Caco-2 (cell line): ENCODE results near the gene LRTM1. TPM values are rescaled to one million over a fixed set of nuclear protein-coding genes. Genes with fewer than 3 reads are reported as not detected.

ENCODE experiments used
- BruUV-seq: library from RNA; stranded (reverse); fragments of 400-500 nt; replicated peaks from 2 replicates; lab custom pipeline; 2021; lab: Mats Ljungman, UMichigan
- CTCF ChIA-PET: fragments of 300-600 bp; sonication (Branson Sonifier 250); formaldehyde crosslinking; loops from one replicate; lab custom pipeline; 2022; ENCODE audit warnings: antibody characterized with exemption; lab: Charles Lee
- POLR2A ChIA-PET: fragments of 300-600 bp; sonication (Branson Sonifier 250); formaldehyde crosslinking; loops from one replicate; lab custom pipeline; 2022; ENCODE audit warnings: antibody characterized with exemption; lab: Charles Lee
- DNase-seq, 2 experiments: peaks; one replicate each; pipeline versions ENCODE4 v3.0.0 to v3.0.0-alpha.2; 2020 to 2022
- H3K27me3 ChIP-seq: replicated peaks from 2 replicates; pipeline ENCODE4 v1.6.0; 2011; ENCODE audit warnings: low read length; ENCODE audit not compliant: control insufficient read depth, insufficient read depth
- H3K36me3 ChIP-seq: 2 replicates; pipeline ENCODE4 v1.5.1; 2011; ENCODE audit warnings: low read length; ENCODE audit not compliant: control insufficient read depth, insufficient read depth
- H3K4me1 ChIP-seq: fragments of 250-450 bp; sonication (Bioruptor Pico); 2 replicates; pipeline ENCODE4 v1.5.1; 2020; ENCODE audit warnings: mild to moderate bottlenecking
- H3K4me3 ChIP-seq: 2 replicates; pipeline ENCODE4 v1.5.1; 2011; ENCODE audit warnings: low read depth, mild to moderate bottlenecking, control low read depth, low read length
- H3K9me3 ChIP-seq: fragments of 250-450 bp; sonication (Bioruptor Pico); 2 replicates; pipeline ENCODE4 v1.5.1; 2020; ENCODE audit warnings: mild to moderate bottlenecking, moderate library complexity
- H3K27ac Mint-ChIP-seq: one replicate; pipeline ENCODE4 v1.8.0; 2022; ENCODE audit warnings: mixed read lengths; ENCODE audit not compliant: unreplicated experiment
- H3K27me3 Mint-ChIP-seq: one replicate; pipeline ENCODE4 v1.8.0; 2022; ENCODE audit warnings: mixed read lengths; ENCODE audit not compliant: insufficient read depth, unreplicated experiment
- H3K36me3 Mint-ChIP-seq: one replicate; pipeline ENCODE4 v1.8.0; 2022; ENCODE audit warnings: mild to moderate bottlenecking, mixed read lengths; ENCODE audit not compliant: insufficient read depth, unreplicated experiment
- H3K4me1 Mint-ChIP-seq: one replicate; pipeline ENCODE4 v1.8.0; 2022; ENCODE audit warnings: low read depth, mixed read lengths; ENCODE audit not compliant: unreplicated experiment
- H3K4me3 Mint-ChIP-seq: one replicate; pipeline ENCODE4 v1.8.0; 2022; ENCODE audit warnings: mild to moderate bottlenecking, moderate library complexity, mixed read lengths; ENCODE audit not compliant: unreplicated experiment
- H3K9me3 Mint-ChIP-seq: one replicate; pipeline ENCODE4 v1.8.0; 2022; ENCODE audit warnings: mixed read lengths; ENCODE audit not compliant: unreplicated experiment
- CTCF ChIP-seq, 2 experiments: fragments of 200-600 bp in 1 of 2; IDR thresholded peaks; 1 replicate in 1 of 2; 2 replicates in 1 of 2; pipeline versions ENCODE4 v1.5.1 to v1.8.0; 2011 to 2022; ENCODE audit warnings: antibody characterized with exemption in 1 of 2, control low read depth in 1 of 2, inconsistent platforms in 1 of 2, low read depth in 1 of 2, low read length in 1 of 2, mild to moderate bottlenecking in 1 of 2, moderate library complexity in 1 of 2; ENCODE audit not compliant: insufficient read depth in 1 of 2, severe bottlenecking in 1 of 2, unreplicated experiment in 1 of 2
- intact Hi-C: fragments of 100-400 bp; cut with micrococcal nuclease; formaldehyde crosslinking; loops from one replicate; pipeline ENCODE4 v1.10.0; 2022; ENCODE audit not compliant: unreplicated experiment
- total RNA-seq: library from RNA; stranded (reverse); gene quantifications from 2 replicates; pipeline ENCODE4 v1.2.3, GENCODE V29; 2022

Gene LRTM1
- total RNA-seq, 1 experiment from 2014 or later: not detected

GRCh38 chr3:54917174-54917573 lies 10.7 kb downstream of the LRTM1 start:
- H3K27ac Mint-ChIP-seq: no peak overlapping the region
- CTCF ChIA-PET: no interaction called here
- no peaks in the 10 kb centered on the region for H3K4me1 Mint-ChIP-seq
- H3K27me3 ChIP-seq: no peaks in the 10 kb centered on the region; the same call in 1 of the 2 replicates
- BruUV-seq: no TSS peak
- peaks cover 8% of the 10 kb centered on the region for H3K9me3 Mint-ChIP-seq
- POLR2A ChIA-PET: no interaction called here
- peaks cover 9% of the 10 kb centered on the region for H3K27me3 Mint-ChIP-seq
- TF ChIP-seq CTCF (IDR thresholded peaks at IDR 0.05; ENCODE audit: insufficient read depth in 1 of 2, low read depth in 1 of 2, low read length in 1 of 2, severe bottlenecking in 1 of 2, unreplicated experiment in 1 of 2): no peak
- H3K9me3 ChIP-seq: no peaks in the 10 kb centered on the region
- no peak overlapping the region for H3K4me3 ChIP-seq
- H3K4me3 Mint-ChIP-seq: no peak overlapping the region
- H3K36me3 ChIP-seq: no peaks in the 10 kb centered on the region
- no peak for DNase-seq
- no peaks in the 10 kb centered on the region for H3K36me3 Mint-ChIP-seq
- intact Hi-C loops: no loop called here
- no peaks in the 10 kb centered on the region for H3K4me1 ChIP-seq

GRCh38 chr3:54916732-54917131 lies 11.1 kb downstream of the LRTM1 start:
- BruUV-seq: no TSS peak
- Mint-ChIP-seq H3K4me1 (no peaks in the 10 kb centered on the region), H3K36me3 (no peaks in the 10 kb centered on the region), H3K27ac (no peak overlapping the region), H3K27me3 (peaks cover 9% of the 10 kb centered on the region), H3K9me3 (peaks cover 10% of the 10 kb centered on the region), H3K4me3 (no peak overlapping the region)
- H3K36me3 ChIP-seq: no peaks in the 10 kb centered on the region
- ChIA-PET CTCF (no interaction called here), POLR2A (no interaction called here)
- H3K4me3 ChIP-seq: no peak overlapping the region
- intact Hi-C loops: no loop called here
- no peak for TF ChIP-seq CTCF (IDR thresholded peaks at IDR 0.05; ENCODE audit: insufficient read depth in 1 of 2, low read depth in 1 of 2, low read length in 1 of 2, severe bottlenecking in 1 of 2, unreplicated experiment in 1 of 2)
- no peaks in the 10 kb centered on the region for H3K4me1 ChIP-seq
- no peaks in the 10 kb centered on the region for H3K9me3 ChIP-seq
- no peaks in the 10 kb centered on the region; the same call in 1 of the 2 replicates for H3K27me3 ChIP-seq
- no peak for DNase-seq

- Histone ChIP-seq H3K27me3 (no peaks in the 10 kb centered on the region; the same call in 1 of the 2 replicates), H3K9me3 (no peaks in the 10 kb centered on the region), H3K4me3 (no peak overlapping the region), H3K36me3 (no peaks in the 10 kb centered on the region), H3K4me1 (no peaks in the 10 kb centered on the region)
- H3K9me3 Mint-ChIP-seq: peaks cover 10% of the 10 kb centered on the region
- no peaks in the 10 kb centered on the region for H3K4me1 Mint-ChIP-seq
- ChIA-PET CTCF (no interaction called here), POLR2A (no interaction called here)
- peaks cover 9% of the 10 kb centered on the region for H3K27me3 Mint-ChIP-seq
- intact Hi-C loops: no loop called here
- H3K36me3 Mint-ChIP-seq: no peaks in the 10 kb centered on the region
- BruUV-seq: no TSS peak
- DNase-seq: no peak
- no peak for TF ChIP-seq CTCF (IDR thresholded peaks at IDR 0.05; ENCODE audit: insufficient read depth in 1 of 2, low read depth in 1 of 2, low read length in 1 of 2, severe bottlenecking in 1 of 2, unreplicated experiment in 1 of 2)
- no peak overlapping the region for H3K27ac Mint-ChIP-seq
- H3K4me3 Mint-ChIP-seq: no peak overlapping the region
Observed at GRCh38 chr3:54915976-54916375, 11.9 kb downstream of the LRTM1 start.
